ENCODE measurements around the gene KIF27.

Gene KIF27

GRCh38 chr9:83920927-83921707 lies at the start of gene KIF27:
KIF27 (minus strand) TSS chr9:83921432; CDS start chr9:83915591, 5,841 bp downstream.
- no peaks in the 10 kb centered on the region for H3K27me3 ChIP-seq (replicated peaks; ENCODE audit: control insufficient read depth, insufficient read depth, low read length)
- no peaks in the 10 kb centered on the region for H3K36me3 ChIP-seq (ENCODE audit: control insufficient read depth, insufficient read depth, low read length)
- H3K4me3 ChIP-seq (replicated peaks; ENCODE audit: low read depth, low read length): peak within 1 kb of the TSS; percentile 73
- TF ChIP-seq CTCF (IDR thresholded peaks at IDR 0.05; ENCODE audit: insufficient read depth, low read length, poor library complexity, severe bottlenecking): no peak
- DNase-seq (ENCODE audit: extremely low read depth, insufficient read length): peak; percentile 98

GRCh38 chr9:83969602-83970001 lies 48.4 kb upstream of the KIF27 start:
- TF ChIP-seq CTCF (IDR thresholded peaks at IDR 0.05; ENCODE audit: insufficient read depth, low read length, poor library complexity, severe bottlenecking): no peak
- DNase-seq (ENCODE audit: extremely low read depth, insufficient read length): no peak
- Histone ChIP-seq H3K36me3 (ENCODE audit: control insufficient read depth, insufficient read depth, low read length) (peaks cover 25% of the 10 kb centered on the region), H3K27me3 (replicated peaks; ENCODE audit: control insufficient read depth, insufficient read depth, low read length) (no peaks in the 10 kb centered on the region), H3K4me3 (replicated peaks; ENCODE audit: low read depth, low read length) (no peak overlapping the region)

DNA sequence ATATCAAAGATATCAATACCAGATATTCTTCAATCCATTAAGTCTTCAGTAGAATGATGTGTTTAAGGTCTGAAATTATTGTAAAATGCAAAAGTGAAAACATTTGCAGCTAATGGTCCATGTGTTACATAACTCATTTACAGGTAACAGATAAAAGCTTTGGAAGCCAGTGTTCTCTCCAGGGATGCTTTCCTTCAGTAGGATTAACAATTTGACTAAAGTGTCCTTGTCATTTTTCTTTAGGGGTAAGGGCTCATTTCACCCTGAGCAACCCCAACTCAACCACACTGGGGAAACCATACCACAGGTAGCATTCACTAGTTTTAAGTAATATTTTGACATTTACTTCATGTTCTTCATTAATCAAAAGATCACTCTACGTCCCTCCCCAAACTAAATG lies 45.8 kb upstream of the KIF27 start:
- no peak for TF ChIP-seq CTCF (IDR thresholded peaks at IDR 0.05; ENCODE audit: insufficient read depth, low read length, poor library complexity, severe bottlenecking)
- Histone ChIP-seq H3K27me3 (replicated peaks; ENCODE audit: control insufficient read depth, insufficient read depth, low read length) (no peaks in the 10 kb centered on the region), H3K36me3 (ENCODE audit: control insufficient read depth, insufficient read depth, low read length) (peaks cover 13% of the 10 kb centered on the region), H3K4me3 (replicated peaks; ENCODE audit: low read depth, low read length) (no peak overlapping the region)
- no peak for DNase-seq (ENCODE audit: extremely low read depth, insufficient read length)

- no peak overlapping the region for H3K4me3 ChIP-seq (replicated peaks; ENCODE audit: low read depth, low read length)
- no peak for DNase-seq (ENCODE audit: extremely low read depth, insufficient read length)
- peaks cover 9% of the 10 kb centered on the region for H3K36me3 ChIP-seq (ENCODE audit: control insufficient read depth, insufficient read depth, low read length)
- no peak for TF ChIP-seq CTCF (IDR thresholded peaks at IDR 0.05; ENCODE audit: insufficient read depth, low read length, poor library complexity, severe bottlenecking)
- no peaks in the 10 kb centered on the region for H3K27me3 ChIP-seq (replicated peaks; ENCODE audit: control insufficient read depth, insufficient read depth, low read length)
Measured at GRCh38 chr9:83966209-83966582, 45.0 kb upstream of the KIF27 start.

GRCh38 chr9:83965350-83966208 lies 44.3 kb upstream of the KIF27 start:
- no peak for TF ChIP-seq CTCF (IDR thresholded peaks at IDR 0.05; ENCODE audit: insufficient read depth, low read length, poor library complexity, severe bottlenecking)
- H3K4me3 ChIP-seq (replicated peaks; ENCODE audit: low read depth, low read length): no peak overlapping the region
- H3K36me3 ChIP-seq (ENCODE audit: control insufficient read depth, insufficient read depth, low read length): peaks cover 5% of the 10 kb centered on the region
- H3K27me3 ChIP-seq (replicated peaks; ENCODE audit: control insufficient read depth, insufficient read depth, low read length): no peaks in the 10 kb centered on the region
- no peak for DNase-seq (ENCODE audit: extremely low read depth, insufficient read length)

All from GM06990 (cell line).